NB4 (cell line): ENCODE data around the gene NEU1.

Source experiments
- CTCF ChIP-seq: IDR thresholded peaks from one replicate; pipeline ENCODE4 v1.5.1; 2012; ENCODE audit warnings: low read depth, low read length
- POLR2A ChIP-seq: IDR thresholded peaks from 2 replicates; pipeline ENCODE4 v1.6.1; 2011; ENCODE audit warnings: mild to moderate bottlenecking; ENCODE audit not compliant: insufficient read length; ENCODE audit errors: extremely low read depth

GRCh38 chr6:31859923-31860322, 2.7 kb downstream of the NEU1 start:
- TF ChIP-seq CTCF (no peak), POLR2A (no peak)
